Measurements from ENCODE around the gene CPSF2. TPM values are rescaled to one million over a fixed set of nuclear protein-coding genes. Genes with fewer than 3 reads are reported as not detected.
"Not testable (repeated sequence)": the region's sequence is repeated elsewhere in the genome, so short reads cannot be mapped to it uniquely, and the experiment has no call there.

The CPSF2 gene
- total RNA-seq, 1 donor from 2014 or later: 116 TPM

GRCh38 chr14:92175811-92176210 lies 54.0 kb downstream of the CPSF2 start:
- Histone ChIP-seq H3F3A (ENCODE audit: low read depth) (no peaks in the 10 kb centered on the region), H3K27me3 (no peaks in the 10 kb centered on the region), H3K9ac (no peak overlapping the region), H4K20me1 (ENCODE audit: low read depth) (no peaks in the 10 kb centered on the region), H3K27ac (no peak overlapping the region), H3K9me3 (ENCODE audit: low read depth) (no peaks in the 10 kb centered on the region), H3K36me3 (no peaks in the 10 kb centered on the region), H2AFZ (replicated peaks) (no peak overlapping the region), H3K4me3 (no peak overlapping the region), H3K79me2 (ENCODE audit: low read depth) (no peaks in the 10 kb centered on the region), H3K4me2 (no peak overlapping the region), H3K4me1 (no peaks in the 10 kb centered on the region)
- Mint-ChIP-seq H3K9me3 (no peaks in the 10 kb centered on the region), H3K4me3 (no peak overlapping the region), H3K27me3 (ENCODE audit: insufficient read depth, low read depth) (no peaks in the 10 kb centered on the region), H3K36me3 (no peaks in the 10 kb centered on the region), H3K4me1 (no peaks in the 10 kb centered on the region), H3K27ac (no peak overlapping the region)
- TF ChIP-seq, protein P1, sequence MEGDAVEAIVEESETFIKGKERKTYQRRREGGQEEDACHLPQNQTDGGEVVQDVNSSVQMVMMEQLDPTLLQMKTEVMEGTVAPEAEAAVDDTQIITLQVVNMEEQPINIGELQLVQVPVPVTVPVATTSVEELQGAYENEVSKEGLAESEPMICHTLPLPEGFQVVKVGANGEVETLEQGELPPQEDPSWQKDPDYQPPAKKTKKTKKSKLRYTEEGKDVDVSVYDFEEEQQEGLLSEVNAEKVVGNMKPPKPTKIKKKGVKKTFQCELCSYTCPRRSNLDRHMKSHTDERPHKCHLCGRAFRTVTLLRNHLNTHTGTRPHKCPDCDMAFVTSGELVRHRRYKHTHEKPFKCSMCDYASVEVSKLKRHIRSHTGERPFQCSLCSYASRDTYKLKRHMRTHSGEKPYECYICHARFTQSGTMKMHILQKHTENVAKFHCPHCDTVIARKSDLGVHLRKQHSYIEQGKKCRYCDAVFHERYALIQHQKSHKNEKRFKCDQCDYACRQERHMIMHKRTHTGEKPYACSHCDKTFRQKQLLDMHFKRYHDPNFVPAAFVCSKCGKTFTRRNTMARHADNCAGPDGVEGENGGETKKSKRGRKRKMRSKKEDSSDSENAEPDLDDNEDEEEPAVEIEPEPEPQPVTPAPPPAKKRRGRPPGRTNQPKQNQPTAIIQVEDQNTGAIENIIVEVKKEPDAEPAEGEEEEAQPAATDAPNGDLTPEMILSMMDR (IDR thresholded peaks at IDR 0.05): no peak
- TF ChIP-seq EZH2 (IDR thresholded peaks at IDR 0.05) (no peak), EZH2phosphoT487 (IDR thresholded peaks at IDR 0.05) (no peak)
- no peak for DNase-seq (ENCODE audit: low spot score)

DNA sequence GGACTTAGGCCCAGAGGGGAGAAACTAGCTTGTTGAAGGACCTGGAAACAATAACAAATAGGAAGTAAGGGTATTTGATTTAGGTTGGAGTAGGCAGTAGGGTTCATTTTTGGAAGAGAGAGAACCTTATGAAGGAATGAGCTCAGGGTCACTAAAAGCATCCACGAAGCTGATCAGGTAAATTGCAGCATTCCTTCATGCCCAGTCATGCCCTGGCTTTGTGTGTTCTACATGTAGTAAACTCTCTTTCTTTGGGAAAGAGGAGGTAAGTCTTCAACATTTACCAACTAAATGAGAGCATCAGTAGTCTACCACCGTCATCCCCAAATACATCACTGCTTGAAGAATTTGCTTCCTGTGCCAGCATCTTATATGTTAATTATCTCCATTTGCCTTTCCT lies 54.7 kb downstream of the CPSF2 start:
- Histone ChIP-seq H3K4me1 (no peaks in the 10 kb centered on the region), H3K9me3 (ENCODE audit: low read depth) (no peaks in the 10 kb centered on the region), H3K4me3 (no peak overlapping the region), H4K20me1 (ENCODE audit: low read depth) (no peaks in the 10 kb centered on the region), H2AFZ (replicated peaks) (no peak overlapping the region), H3K27me3 (no peaks in the 10 kb centered on the region), H3K4me2 (no peak overlapping the region), H3F3A (ENCODE audit: low read depth) (no peaks in the 10 kb centered on the region), H3K27ac (no peak overlapping the region), H3K79me2 (ENCODE audit: low read depth) (no peaks in the 10 kb centered on the region), H3K9ac (no peak overlapping the region), H3K36me3 (no peaks in the 10 kb centered on the region)
- H3K4me1 Mint-ChIP-seq: no peaks in the 10 kb centered on the region
- no peak for DNase-seq (ENCODE audit: low spot score)
- H3K9me3 Mint-ChIP-seq: no peaks in the 10 kb centered on the region
- no peaks in the 10 kb centered on the region for H3K36me3 Mint-ChIP-seq
- H3K4me3 Mint-ChIP-seq: no peak overlapping the region
- TF ChIP-seq, protein P1 (IDR thresholded peaks at IDR 0.05): no peak
- H3K27ac Mint-ChIP-seq: no peak overlapping the region
- H3K27me3 Mint-ChIP-seq (ENCODE audit: insufficient read depth, low read depth): no peaks in the 10 kb centered on the region

GRCh38 chr14:92179178-92179577 lies 57.4 kb downstream of the CPSF2 start:
- H3K4me2 ChIP-seq; H3F3A ChIP-seq (ENCODE audit: low read depth); H3K9me3 ChIP-seq (ENCODE audit: low read depth); H3K4me3 ChIP-seq; H3K4me3 Mint-ChIP-seq; H3K27me3 ChIP-seq; DNase-seq (ENCODE audit: low spot score); H3K36me3 Mint-ChIP-seq; H3K36me3 ChIP-seq; H3K9me3 Mint-ChIP-seq; H3K4me1 Mint-ChIP-seq; H4K20me1 ChIP-seq (ENCODE audit: low read depth); H3K9ac ChIP-seq; H3K27me3 Mint-ChIP-seq (ENCODE audit: insufficient read depth, low read depth); H3K27ac ChIP-seq; H3K4me1 ChIP-seq; H3K79me2 ChIP-seq (ENCODE audit: low read depth); H2AFZ ChIP-seq (replicated peaks); H3K27ac Mint-ChIP-seq: not testable (repeated sequence)

DNA sequence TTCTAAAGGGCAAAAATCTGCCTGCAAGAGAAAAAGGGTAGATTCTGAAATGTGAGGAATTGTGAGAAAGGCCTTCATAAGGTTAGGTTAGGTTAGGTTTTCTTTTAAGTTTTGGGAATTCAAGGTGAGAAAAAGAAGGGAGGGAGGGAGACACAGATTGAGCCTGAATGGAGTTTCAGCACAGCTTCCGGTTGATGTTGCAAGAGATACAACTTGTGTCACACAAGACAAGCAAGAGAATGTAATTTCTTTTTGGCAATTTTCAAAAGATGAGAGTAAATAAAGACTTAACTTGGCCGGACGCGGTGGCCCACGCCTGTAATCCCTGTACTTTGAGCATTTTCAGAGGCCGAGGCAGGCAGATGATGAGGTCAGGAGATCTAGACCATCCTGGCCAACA lies 63.8 kb downstream of the CPSF2 start:
- Histone ChIP-seq H3K9me3 (ENCODE audit: low read depth) (peaks cover 6% of the 10 kb centered on the region), H3K4me2 (no peak overlapping the region), H3K79me2 (ENCODE audit: low read depth) (no peaks in the 10 kb centered on the region), H3K4me1 (no peaks in the 10 kb centered on the region), H3K27me3 (no peaks in the 10 kb centered on the region), H4K20me1 (ENCODE audit: low read depth) (no peaks in the 10 kb centered on the region), H3F3A (ENCODE audit: low read depth) (no peaks in the 10 kb centered on the region), H2AFZ (replicated peaks) (no peak overlapping the region), H3K9ac (no peak overlapping the region), H3K27ac (no peak overlapping the region), H3K36me3 (no peaks in the 10 kb centered on the region), H3K4me3 (no peak overlapping the region)
- peaks cover 8% of the 10 kb centered on the region for H3K36me3 Mint-ChIP-seq
- no peak for TF ChIP-seq EZH2 (IDR thresholded peaks at IDR 0.05)
- TF ChIP-seq EZH2phosphoT487 (IDR thresholded peaks at IDR 0.05): no peak
- TF ChIP-seq, protein P1 (IDR thresholded peaks at IDR 0.05): no peak
- H3K9me3 Mint-ChIP-seq: peaks cover 17% of the 10 kb centered on the region
- H3K27ac Mint-ChIP-seq: no peak overlapping the region
- no peak overlapping the region for H3K4me3 Mint-ChIP-seq
- H3K4me1 Mint-ChIP-seq: no peaks in the 10 kb centered on the region
- peaks cover 8% of the 10 kb centered on the region for H3K27me3 Mint-ChIP-seq (ENCODE audit: insufficient read depth, low read depth)
- DNase-seq (ENCODE audit: low spot score): no peak

DNA sequence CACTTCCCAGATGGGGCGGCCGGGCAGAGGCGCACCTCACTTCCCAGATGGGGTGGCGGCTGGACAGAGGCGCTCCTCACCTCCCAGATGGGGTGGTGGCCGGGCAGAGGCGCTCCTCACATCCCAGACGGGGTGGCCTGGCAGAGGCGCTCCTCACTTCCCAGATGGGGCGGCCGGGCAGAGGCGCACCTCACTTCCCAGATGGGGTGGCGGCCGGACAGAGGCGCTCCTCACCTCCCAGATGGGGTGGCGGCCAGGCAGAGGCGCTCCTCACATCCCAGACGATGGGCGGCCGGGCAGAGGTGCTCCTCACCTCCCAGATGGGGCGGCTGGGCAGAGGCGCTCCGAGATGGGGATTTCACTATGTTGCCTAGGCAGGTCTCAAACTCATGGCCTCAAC lies 65.8 kb downstream of the CPSF2 start:
- not testable (repeated sequence) for H3K79me2 ChIP-seq (ENCODE audit: low read depth); H3K4me2 ChIP-seq; H3K4me1 ChIP-seq; H3K36me3 Mint-ChIP-seq; H3K27me3 Mint-ChIP-seq (ENCODE audit: insufficient read depth, low read depth); H3F3A ChIP-seq (ENCODE audit: low read depth); H3K9me3 ChIP-seq (ENCODE audit: low read depth); H3K36me3 ChIP-seq; H3K4me3 Mint-ChIP-seq; H3K4me3 ChIP-seq; H3K27me3 ChIP-seq; H2AFZ ChIP-seq (replicated peaks); H4K20me1 ChIP-seq (ENCODE audit: low read depth); DNase-seq (ENCODE audit: low spot score); H3K27ac Mint-ChIP-seq; H3K9ac ChIP-seq; H3K27ac ChIP-seq; H3K4me1 Mint-ChIP-seq
- peaks cover 17% of the 10 kb centered on the region for H3K9me3 Mint-ChIP-seq
